Measurements from ENCODE around the gene OPRM1. TPM values are rescaled to one million over a fixed set of nuclear protein-coding genes. Genes with fewer than 3 reads are reported as not detected.
A peak's percentile ranks its signal among the peaks of the same experiment; 100 is the strongest.
"Not testable (repeated sequence)": the region's sequence is repeated elsewhere in the genome, so short reads cannot be mapped to it uniquely, and the experiment has no call there.

Gene OPRM1
- total and polyA plus RNA-seq, 9 donors, result 0.11 to 0.22 TPM; not detected in 7

DNA sequence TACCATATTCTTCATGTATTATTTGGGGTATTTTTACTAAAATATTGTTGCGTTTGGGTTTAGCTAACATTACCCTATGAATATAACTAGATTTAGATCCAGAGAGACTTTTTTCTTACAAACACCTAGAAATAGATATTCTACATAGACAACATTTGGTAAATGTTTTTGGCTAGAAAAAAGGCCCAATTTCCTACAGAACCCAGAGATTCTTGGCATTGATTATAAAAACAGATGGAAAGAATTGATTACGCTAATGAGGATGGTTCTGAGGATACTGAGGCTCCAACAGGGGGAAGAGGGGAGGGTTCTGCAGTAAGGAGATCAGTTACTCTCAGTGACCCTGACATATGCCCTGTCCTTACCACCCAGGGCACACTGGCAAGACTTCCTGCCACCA lies 194.3 kb downstream of the OPRM1 start:
- H3K9me3 ChIP-seq (replicated peaks; ENCODE audit: control insufficient read depth, low read depth, low read length), result no peaks in the 10 kb centered on the region
- H3K4me3 ChIP-seq (ENCODE audit: low read length), result no peak overlapping the region
- no peaks in the 10 kb centered on the region for H3K4me1 ChIP-seq (ENCODE audit: control insufficient read depth, insufficient read depth, low read length)
- H3K36me3 ChIP-seq (ENCODE audit: control insufficient read depth, insufficient read depth, low read length), result no peaks in the 10 kb centered on the region
- no peak for DNase-seq
- no peaks in the 10 kb centered on the region for H3K27me3 ChIP-seq (ENCODE audit: control insufficient read depth, insufficient read depth, low read length)
- H3K27ac ChIP-seq (ENCODE audit: low read length), result no peak overlapping the region
- no CpG with 5 or more reads among the region's 2 CpGs for WGBS (ENCODE audit: insufficient coverage)

- H3K27ac ChIP-seq (ENCODE audit: low read length), result no peak overlapping the region
These were observed 195.2 kb downstream of the OPRM1 start for GRCh38 chr6:154234019-154234772.

GRCh38 chr6:154236646-154237301 lies 197.7 kb downstream of the OPRM1 start:
- Histone ChIP-seq H3K4me3 (ENCODE audit: low read length) (no peak overlapping the region), H3K27me3 (ENCODE audit: control insufficient read depth, insufficient read depth, low read length) (no peaks in the 10 kb centered on the region), H3K9me3 (replicated peaks; ENCODE audit: control insufficient read depth, low read depth, low read length) (no peaks in the 10 kb centered on the region), H3K36me3 (ENCODE audit: control insufficient read depth, insufficient read depth, low read length) (no peaks in the 10 kb centered on the region), H3K4me1 (ENCODE audit: control insufficient read depth, insufficient read depth, low read length) (no peaks in the 10 kb centered on the region), H3K27ac (ENCODE audit: low read length) (no peak overlapping the region)
- DNase-seq, result no peak
- WGBS (ENCODE audit: insufficient coverage), result 80% methylated on average over 1 of the region's 4 CpGs

More at GRCh38 chr6:154234019-154234772, 195.2 kb downstream of the OPRM1 start:
- Histone ChIP-seq H3K36me3 (ENCODE audit: control insufficient read depth, insufficient read depth, low read length) (no peaks in the 10 kb centered on the region), H3K4me1 (ENCODE audit: control insufficient read depth, insufficient read depth, low read length) (no peaks in the 10 kb centered on the region), H3K4me3 (ENCODE audit: low read length) (no peak overlapping the region), H3K27me3 (ENCODE audit: control insufficient read depth, insufficient read depth, low read length) (no peaks in the 10 kb centered on the region), H3K9me3 (replicated peaks; ENCODE audit: control insufficient read depth, low read depth, low read length) (no peaks in the 10 kb centered on the region)
- peak; percentile 40 for DNase-seq
- 92% methylated on average over 3 of the region's 4 CpGs for WGBS (ENCODE audit: insufficient coverage)

GRCh38 chr6:154238831-154239230 lies 199.8 kb downstream of the OPRM1 start:
- H3K9me3 ChIP-seq (replicated peaks; ENCODE audit: control insufficient read depth, low read depth, low read length), result no peaks in the 10 kb centered on the region
- no CpG with 5 or more reads among the region's 2 CpGs for WGBS (ENCODE audit: insufficient coverage)
- H3K4me3 ChIP-seq (ENCODE audit: low read length), result no peak overlapping the region
- no peaks in the 10 kb centered on the region for H3K36me3 ChIP-seq (ENCODE audit: control insufficient read depth, insufficient read depth, low read length)
- no peak overlapping the region for H3K27ac ChIP-seq (ENCODE audit: low read length)
- no peaks in the 10 kb centered on the region for H3K4me1 ChIP-seq (ENCODE audit: control insufficient read depth, insufficient read depth, low read length)
- no peaks in the 10 kb centered on the region for H3K27me3 ChIP-seq (ENCODE audit: control insufficient read depth, insufficient read depth, low read length)
- DNase-seq, result no peak

DNA sequence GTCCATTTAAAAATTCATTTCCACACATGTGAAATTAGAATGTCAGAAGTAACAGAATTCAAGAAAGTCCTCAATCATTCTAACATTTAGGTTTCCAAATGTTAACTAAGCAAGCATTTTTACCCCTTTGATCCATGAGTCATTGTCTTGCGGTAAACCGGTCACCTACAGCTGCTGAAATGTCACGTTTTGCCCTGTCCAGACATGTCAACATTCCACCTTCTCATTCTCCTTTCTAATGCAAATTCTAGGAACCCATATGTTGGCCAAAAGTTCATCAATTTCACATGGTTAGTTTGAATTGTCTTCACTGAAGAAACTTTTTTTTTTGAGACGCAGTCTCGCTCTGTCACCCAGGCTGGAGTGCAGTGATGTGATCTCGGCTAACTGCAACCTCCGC lies 200.4 kb downstream of the OPRM1 start:
- DNase-seq, result no peak
- peaks cover 1% of the 10 kb centered on the region for H3K4me1 ChIP-seq (ENCODE audit: control insufficient read depth, insufficient read depth, low read length)
- H3K27me3 ChIP-seq (ENCODE audit: control insufficient read depth, insufficient read depth, low read length), result no peaks in the 10 kb centered on the region
- H3K9me3 ChIP-seq (replicated peaks; ENCODE audit: control insufficient read depth, low read depth, low read length), result no peaks in the 10 kb centered on the region
- no peaks in the 10 kb centered on the region for H3K36me3 ChIP-seq (ENCODE audit: control insufficient read depth, insufficient read depth, low read length)
- H3K27ac ChIP-seq (ENCODE audit: low read length), result no peak overlapping the region
- no peak overlapping the region for H3K4me3 ChIP-seq (ENCODE audit: low read length)
- WGBS (ENCODE audit: insufficient coverage), result 94% methylated on average over 6 of the region's 7 CpGs

GRCh38 chr6:154241061-154241460 lies 202.0 kb downstream of the OPRM1 start:
- not testable (repeated sequence) for DNase-seq; H3K4me3 ChIP-seq (ENCODE audit: low read length); H3K36me3 ChIP-seq (ENCODE audit: control insufficient read depth, insufficient read depth, low read length); H3K27me3 ChIP-seq (ENCODE audit: control insufficient read depth, insufficient read depth, low read length); H3K4me1 ChIP-seq (ENCODE audit: control insufficient read depth, insufficient read depth, low read length); H3K27ac ChIP-seq (ENCODE audit: low read length); H3K9me3 ChIP-seq (replicated peaks; ENCODE audit: control insufficient read depth, low read depth, low read length)
- 80% methylated on average over 2 of the region's 11 CpGs for WGBS (ENCODE audit: insufficient coverage)

DNA sequence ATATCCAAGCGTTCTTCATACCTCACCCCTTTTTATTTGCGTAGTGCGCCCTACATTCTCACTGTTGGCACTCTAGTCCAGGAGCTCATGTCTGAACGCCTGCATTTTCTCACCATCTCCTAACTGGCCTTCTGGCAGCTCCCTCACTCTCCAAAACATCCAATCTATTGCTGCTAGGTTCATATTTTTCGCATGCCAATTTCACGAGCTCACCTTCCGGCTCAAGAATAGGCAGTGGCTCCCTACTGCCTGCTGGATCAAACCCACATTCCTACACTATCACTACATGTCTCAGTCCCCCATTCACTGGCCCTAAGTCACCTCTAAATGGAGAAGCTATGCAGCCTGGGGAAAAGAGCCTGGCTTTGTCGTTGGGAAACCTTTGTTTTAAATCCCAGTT lies 202.5 kb downstream of the OPRM1 start:
- peaks cover 2% of the 10 kb centered on the region for H3K4me1 ChIP-seq (ENCODE audit: control insufficient read depth, insufficient read depth, low read length)
- no peaks in the 10 kb centered on the region for H3K27me3 ChIP-seq (ENCODE audit: control insufficient read depth, insufficient read depth, low read length)
- H3K36me3 ChIP-seq (ENCODE audit: control insufficient read depth, insufficient read depth, low read length), result no peaks in the 10 kb centered on the region
- H3K27ac ChIP-seq (ENCODE audit: low read length), result no peak overlapping the region
- H3K4me3 ChIP-seq (ENCODE audit: low read length), result no peak overlapping the region
- no peaks in the 10 kb centered on the region for H3K9me3 ChIP-seq (replicated peaks; ENCODE audit: control insufficient read depth, low read depth, low read length)
- DNase-seq, result no peak
- 84% methylated on average over 7 of the region's 8 CpGs for WGBS (ENCODE audit: insufficient coverage)

DNA sequence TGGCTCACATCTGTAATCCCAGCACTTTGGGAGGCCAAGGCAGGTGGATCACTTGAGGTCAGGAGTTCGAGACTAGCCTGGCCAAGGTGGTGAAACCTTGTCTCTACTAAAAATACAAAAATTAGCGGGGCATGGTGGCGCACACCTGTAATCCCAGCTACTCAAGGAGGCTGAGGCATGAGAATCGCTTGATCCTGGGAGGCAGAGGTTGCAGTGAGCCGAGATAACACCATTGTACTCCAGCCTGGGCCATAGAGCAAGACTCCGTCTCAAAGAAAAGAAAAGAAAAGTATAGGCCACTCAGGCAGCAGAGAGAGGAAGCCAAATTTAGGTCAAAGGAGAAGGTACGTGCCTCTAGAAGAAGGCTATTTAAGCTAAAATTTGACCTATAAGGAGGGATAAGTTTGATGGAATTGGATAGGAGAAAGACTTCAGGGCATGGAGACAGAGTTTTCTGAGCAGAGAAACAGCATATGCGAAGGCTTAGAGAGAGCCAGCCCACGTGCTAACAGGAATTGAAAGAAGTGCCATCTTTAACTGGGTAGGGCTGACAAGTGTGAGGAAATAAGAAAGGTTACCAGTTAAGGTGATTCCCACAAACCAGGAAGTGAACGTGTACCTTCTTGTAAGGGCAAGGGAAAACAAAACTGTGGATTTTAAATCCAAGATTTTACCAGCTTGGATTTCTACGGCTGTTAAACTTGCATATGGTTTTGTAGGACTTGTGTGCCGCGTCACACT lies 203.7 kb downstream of the OPRM1 start:
- Histone ChIP-seq H3K36me3 (ENCODE audit: control insufficient read depth, insufficient read depth, low read length) (no peaks in the 10 kb centered on the region), H3K27ac (ENCODE audit: low read length) (no peak overlapping the region), H3K4me1 (ENCODE audit: control insufficient read depth, insufficient read depth, low read length) (peaks cover 7% of the 10 kb centered on the region), H3K9me3 (replicated peaks; ENCODE audit: control insufficient read depth, low read depth, low read length) (no peaks in the 10 kb centered on the region), H3K4me3 (ENCODE audit: low read length) (no peak overlapping the region), H3K27me3 (ENCODE audit: control insufficient read depth, insufficient read depth, low read length) (no peaks in the 10 kb centered on the region)
- no peak for DNase-seq
- WGBS (ENCODE audit: insufficient coverage), result 90% methylated on average over 11 of the region's 13 CpGs

- Histone ChIP-seq H3K36me3 (ENCODE audit: control insufficient read depth, insufficient read depth, low read length) (no peaks in the 10 kb centered on the region), H3K27ac (ENCODE audit: low read length) (no peak overlapping the region)
- WGBS (ENCODE audit: insufficient coverage), result 100% methylated on average over 1 of the region's 6 CpGs
These were observed 205.0 kb downstream of the OPRM1 start for GRCh38 chr6:154243793-154244750.

More at GRCh38 chr6:154243793-154244750, 205.0 kb downstream of the OPRM1 start:
- DNase-seq, result peak; percentile 42
- no peak overlapping the region for H3K4me3 ChIP-seq (ENCODE audit: low read length)
- H3K9me3 ChIP-seq (replicated peaks; ENCODE audit: control insufficient read depth, low read depth, low read length), result no peaks in the 10 kb centered on the region
- no peaks in the 10 kb centered on the region for H3K27me3 ChIP-seq (ENCODE audit: control insufficient read depth, insufficient read depth, low read length)
- peaks cover 7% of the 10 kb centered on the region for H3K4me1 ChIP-seq (ENCODE audit: control insufficient read depth, insufficient read depth, low read length)
